ENCODE measurements around the gene SSNA1.
A peak's percentile ranks its signal among the peaks of the same experiment; 100 is the strongest.

SSNA1 gene

GRCh38 chr9:137201205-137201868 is 12.9 kb downstream of the SSNA1 start:
- TF ChIP-seq CTCF (IDR thresholded peaks at IDR 0.05; ENCODE audit: insufficient read depth, low read depth, low read length, missing control alignments), result no peak
- peak overlapping the region; percentile 79 for H3K4me3 ChIP-seq (ENCODE audit: low read depth, low read length)
- no peak for DNase-seq (ENCODE audit: low read depth)

- DNase-seq (ENCODE audit: low read depth), result no peak
Measured at GRCh38 chr9:137202966-137203365, 14.5 kb downstream of the SSNA1 start.

GRCh38 chr9:137204731-137205125 is 16.3 kb downstream of the SSNA1 start:
- DNase-seq (ENCODE audit: low read depth), result no peak
- no peak for TF ChIP-seq CTCF (IDR thresholded peaks at IDR 0.05; ENCODE audit: insufficient read depth, low read depth, low read length, missing control alignments)
- peak overlapping the region; percentile 86 for H3K4me3 ChIP-seq (ENCODE audit: low read depth, low read length)

More at GRCh38 chr9:137202966-137203365, 14.5 kb downstream of the SSNA1 start:
- TF ChIP-seq CTCF (IDR thresholded peaks at IDR 0.05; ENCODE audit: insufficient read depth, low read depth, low read length, missing control alignments), result no peak
- no peak overlapping the region for H3K4me3 ChIP-seq (ENCODE audit: low read depth, low read length)

GRCh38 chr9:137205126-137206069 is 16.9 kb downstream of the SSNA1 start, which contains the start of the genes NDOR1 and TMEM203:
Gene NDOR1 (plus strand): TSS chr9:137205700. CDS start chr9:137205778, 78 bp downstream.
Gene TMEM203 (minus strand): TSS chr9:137205648. CDS start chr9:137205414, 234 bp downstream.
- H3K4me3 ChIP-seq (ENCODE audit: low read depth, low read length), result peak within 1 kb of the TSS; percentile 86
- TF ChIP-seq CTCF (IDR thresholded peaks at IDR 0.05; ENCODE audit: insufficient read depth, low read depth, low read length, missing control alignments), result no peak
- DNase-seq (ENCODE audit: low read depth), result peak; percentile 89

GRCh38 chr9:137206602-137207001 is 18.1 kb downstream of the SSNA1 start:
- no peak for TF ChIP-seq CTCF (IDR thresholded peaks at IDR 0.05; ENCODE audit: insufficient read depth, low read depth, low read length, missing control alignments)
- H3K4me3 ChIP-seq (ENCODE audit: low read depth, low read length), result peak overlapping the region; percentile 86
- DNase-seq (ENCODE audit: low read depth), result no peak

- DNase-seq (ENCODE audit: low read depth), result no peak
- no peak for TF ChIP-seq CTCF (IDR thresholded peaks at IDR 0.05; ENCODE audit: insufficient read depth, low read depth, low read length, missing control alignments)
- H3K4me3 ChIP-seq (ENCODE audit: low read depth, low read length), result no peak overlapping the region
Measured at GRCh38 chr9:137211532-137211931, 23.1 kb downstream of the SSNA1 start.

Data from GM12865 (cell line).